Trophoblast cell (in vitro differentiated cells and primary cell): ENCODE results near the gene METTL8.
A peak's percentile ranks its signal among the peaks of the same experiment; 100 is the strongest.

Experiments used
- DNase-seq, 2 donors: peaks; one replicate each; pipeline ENCODE4 v3.0.0-alpha.2; 2016
- H2AFZ ChIP-seq: 2 replicates; pipeline ENCODE4 v1.6.1; 2013; ENCODE audit warnings: low read length, moderate library complexity, mild to moderate bottlenecking; ENCODE audit not compliant: insufficient read depth, poor library complexity
- H2AK5ac ChIP-seq: 2 replicates; pipeline ENCODE4 v1.6.1; 2013; ENCODE audit warnings: mild to moderate bottlenecking, low read length
- H2BK120ac ChIP-seq: 2 replicates; pipeline ENCODE4 v1.6.1; 2013; ENCODE audit warnings: low read length, mild to moderate bottlenecking, moderate library complexity; ENCODE audit not compliant: insufficient read depth, poor library complexity
- H2BK12ac ChIP-seq: 2 replicates; pipeline ENCODE4 v1.6.1; 2013; ENCODE audit warnings: mild to moderate bottlenecking, low read length, moderate library complexity
- H2BK5ac ChIP-seq: 2 replicates; pipeline ENCODE4 v1.6.1; 2013; ENCODE audit warnings: low read length, low read depth, moderate library complexity, mild to moderate bottlenecking; ENCODE audit not compliant: poor library complexity
- H3K14ac ChIP-seq: 2 replicates; pipeline ENCODE4 v1.6.1; 2013; ENCODE audit warnings: mild to moderate bottlenecking, low read length
- H3K18ac ChIP-seq: 2 replicates; pipeline ENCODE4 v1.6.1; 2013; ENCODE audit warnings: mild to moderate bottlenecking, low read length
- H3K23ac ChIP-seq: 2 replicates; pipeline ENCODE4 v1.6.1; 2013; ENCODE audit warnings: low read length
- H3K27ac ChIP-seq: 2 replicates; pipeline ENCODE4 v1.5.1; 2013; ENCODE audit warnings: low read depth, mild to moderate bottlenecking, inconsistent platforms, low read length, moderate library complexity
- H3K27me3 ChIP-seq: 2 replicates; pipeline ENCODE4 v1.6.1; 2013; ENCODE audit warnings: inconsistent platforms, mild to moderate bottlenecking, low read length, moderate library complexity; ENCODE audit not compliant: insufficient read depth
- H3K36me3 ChIP-seq, 2 experiments: 1 replicate in 1 of 2; 2 replicates in 1 of 2; pipeline ENCODE4 v1.6.1; 2013; ENCODE audit warnings: low read length in 2 of 2, mild to moderate bottlenecking in 2 of 2, moderate library complexity in 1 of 2; ENCODE audit not compliant: insufficient read depth in 2 of 2, control insufficient read depth in 1 of 2
- H3K4ac ChIP-seq: 2 replicates; pipeline ENCODE4 v1.6.1; 2013; ENCODE audit warnings: low read depth, mild to moderate bottlenecking, low read length, moderate library complexity
- H3K4me1 ChIP-seq, 2 experiments: 1 replicate in 1 of 2; 2 replicates in 1 of 2; pipeline ENCODE4 v1.6.1; 2013; ENCODE audit warnings: low read length in 2 of 2, mild to moderate bottlenecking in 2 of 2, moderate library complexity in 1 of 2; ENCODE audit not compliant: insufficient read depth in 2 of 2, control insufficient read depth in 1 of 2
- H3K4me2 ChIP-seq: 2 replicates; pipeline ENCODE4 v1.6.1; 2013; ENCODE audit warnings: inconsistent platforms, mild to moderate bottlenecking, low read length, moderate library complexity
- H3K4me3 ChIP-seq: 2 replicates; pipeline ENCODE4 v1.5.1; 2013; ENCODE audit warnings: mild to moderate bottlenecking, low read depth, low read length, inconsistent platforms
- H3K79me1 ChIP-seq: one replicate; pipeline ENCODE4 v1.6.1; 2013; ENCODE audit warnings: low read length
- H3K79me2 ChIP-seq: 2 replicates; pipeline ENCODE4 v1.6.1; 2013; ENCODE audit warnings: low read length, mild to moderate bottlenecking; ENCODE audit not compliant: control insufficient read depth, insufficient read depth, poor library complexity
- H3K9ac ChIP-seq: 2 replicates; pipeline ENCODE4 v1.6.1; 2013; ENCODE audit warnings: mild to moderate bottlenecking, low read length
- H3K9me3 ChIP-seq: 2 replicates; pipeline ENCODE4 v1.6.1; 2013; ENCODE audit warnings: low read depth, mild to moderate bottlenecking, control low read depth, inconsistent platforms, low read length; ENCODE audit not compliant: insufficient read depth
- H4K12ac ChIP-seq: 2 replicates; pipeline ENCODE4 v1.6.1; 2013; ENCODE audit warnings: low read depth, mild to moderate bottlenecking, low read length, moderate library complexity
- H4K8ac ChIP-seq: 2 replicates; pipeline ENCODE4 v1.6.1; 2013; ENCODE audit warnings: low read depth, mild to moderate bottlenecking, low read length, moderate library complexity
- H4K91ac ChIP-seq: one replicate; pipeline ENCODE4 v1.6.1; 2013; ENCODE audit warnings: low read depth, mild to moderate bottlenecking, low read length, moderate library complexity
- WGBS: extraction: QIAGEN DNeasy Blood & Tissue Kit; methylation state at CpG from one replicate; pipeline ENCODE4 v1.1.7; 2013; ENCODE audit warnings: missing lambda C conversion rate; ENCODE audit not compliant: insufficient read length, insufficient coverage; ENCODE audit errors: extremely low coverage; 5-methylcytosine and 5-hydroxymethylcytosine counted together

Gene METTL8

GRCh38 chr2:171281110-171281509, 152.7 kb downstream of the METTL8 start:
- H3K4ac ChIP-seq: no peak overlapping the region
- no peak overlapping the region for H2BK5ac ChIP-seq
- no peak for DNase-seq
- no peak overlapping the region for H2BK12ac ChIP-seq
- H3K14ac ChIP-seq: no peak overlapping the region
- H2AFZ ChIP-seq: no peak overlapping the region
- H4K12ac ChIP-seq: no peak overlapping the region
- H2BK120ac ChIP-seq: no peak overlapping the region
- no peaks in the 10 kb centered on the region for H3K79me1 ChIP-seq
- H3K18ac ChIP-seq: no peak overlapping the region
- H3K27ac ChIP-seq: no peak overlapping the region
- no CpG with 5 or more reads among the region's 3 CpGs for WGBS
- H3K9me3 ChIP-seq: no peaks in the 10 kb centered on the region
- H3K4me3 ChIP-seq: no peak overlapping the region
- H3K4me1 ChIP-seq: no peaks in the 10 kb centered on the region
- H3K36me3 ChIP-seq: no peaks in the 10 kb centered on the region
- no peak overlapping the region for H3K23ac ChIP-seq
- H3K27me3 ChIP-seq: no peaks in the 10 kb centered on the region
- H3K4me2 ChIP-seq: no peak overlapping the region
- peak overlapping the region; percentile 72 for H3K9ac ChIP-seq
- H4K91ac ChIP-seq: no peak overlapping the region
- H4K8ac ChIP-seq: no peak overlapping the region
- no peaks in the 10 kb centered on the region for H3K79me2 ChIP-seq
- no peak overlapping the region for H2AK5ac ChIP-seq

DNA sequence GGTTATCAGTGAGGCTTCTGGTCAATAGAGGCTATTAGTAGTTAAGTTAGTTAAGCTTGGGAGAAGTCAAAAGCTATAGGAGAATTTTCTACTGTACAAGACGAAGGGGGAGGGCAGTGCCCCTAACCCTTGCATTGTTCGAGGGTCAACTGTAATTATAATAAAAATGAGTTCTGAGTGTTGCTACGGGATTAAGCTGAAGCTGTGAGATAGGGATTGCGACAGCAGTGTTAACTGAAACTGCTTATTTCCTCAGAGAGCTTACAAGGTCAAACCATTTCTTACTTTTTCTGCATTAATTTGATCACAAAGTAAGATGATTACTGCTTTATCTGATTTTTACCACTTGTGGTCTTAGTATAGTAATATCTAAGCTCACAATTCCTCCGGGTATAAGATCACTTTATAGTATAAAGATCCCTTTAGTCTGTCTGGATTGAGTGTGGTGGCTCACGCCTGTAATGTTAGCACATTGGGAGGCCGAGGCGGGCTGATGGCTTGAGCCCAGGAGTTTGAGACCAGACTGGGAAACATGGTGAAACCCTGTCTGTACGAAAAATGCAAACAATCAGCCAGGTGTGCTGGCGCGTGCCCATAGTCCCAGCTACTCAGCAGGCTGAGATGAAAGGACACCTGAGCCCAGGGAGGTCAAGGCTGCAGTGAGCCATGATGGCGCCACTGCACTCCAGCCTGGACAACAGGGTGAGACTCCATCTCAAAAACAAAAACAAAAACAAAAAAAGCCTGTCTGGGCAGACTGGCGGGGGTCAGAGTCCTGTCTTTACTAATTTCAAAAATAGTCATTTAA, 153.6 kb downstream of the METTL8 start:
- Histone ChIP-seq H3K4me2 (no peak overlapping the region), H3K9me3 (no peaks in the 10 kb centered on the region), H3K18ac (no peak overlapping the region), H2BK120ac (no peak overlapping the region), H4K12ac (no peak overlapping the region), H3K79me2 (no peaks in the 10 kb centered on the region), H3K4ac (no peak overlapping the region), H3K4me1 (no peaks in the 10 kb centered on the region), H3K4me3 (no peak overlapping the region), H3K27ac (no peak overlapping the region), H2BK12ac (no peak overlapping the region), H3K36me3 (no peaks in the 10 kb centered on the region), H3K23ac (no peak overlapping the region), H3K79me1 (no peaks in the 10 kb centered on the region), H2AFZ (no peak overlapping the region), H4K8ac (no peak overlapping the region), H3K9ac (no peak overlapping the region), H2BK5ac (no peak overlapping the region), H3K27me3 (no peaks in the 10 kb centered on the region), H3K14ac (no peak overlapping the region), H4K91ac (no peak overlapping the region), H2AK5ac (no peak overlapping the region)
- no CpG with 5 or more reads among the region's 13 CpGs for WGBS
- DNase-seq: peak in 1 of 2 donors; percentile 12

GRCh38 chr2:171274757-171275156, 159.0 kb downstream of the METTL8 start:
- Histone ChIP-seq H2BK120ac (no peak overlapping the region), H3K9me3 (no peaks in the 10 kb centered on the region), H3K4me2 (no peak overlapping the region), H3K27ac (no peak overlapping the region), H3K27me3 (no peaks in the 10 kb centered on the region), H4K91ac (no peak overlapping the region), H2AFZ (no peak overlapping the region), H2BK5ac (no peak overlapping the region), H3K14ac (no peak overlapping the region), H3K79me1 (no peaks in the 10 kb centered on the region), H3K36me3 (no peaks in the 10 kb centered on the region), H3K23ac (no peak overlapping the region), H2BK12ac (no peak overlapping the region), H3K18ac (no peak overlapping the region), H2AK5ac (no peak overlapping the region), H3K4ac (no peak overlapping the region), H3K4me3 (no peak overlapping the region), H4K12ac (no peak overlapping the region), H3K4me1 (peaks cover 0 to 2% of the 10 kb centered on the region in 2 experiments), H3K79me2 (no peaks in the 10 kb centered on the region), H4K8ac (no peak overlapping the region), H3K9ac (no peak overlapping the region)
- WGBS: no CpG with 5 or more reads among the region's 2 CpGs
- DNase-seq: no peak

DNA sequence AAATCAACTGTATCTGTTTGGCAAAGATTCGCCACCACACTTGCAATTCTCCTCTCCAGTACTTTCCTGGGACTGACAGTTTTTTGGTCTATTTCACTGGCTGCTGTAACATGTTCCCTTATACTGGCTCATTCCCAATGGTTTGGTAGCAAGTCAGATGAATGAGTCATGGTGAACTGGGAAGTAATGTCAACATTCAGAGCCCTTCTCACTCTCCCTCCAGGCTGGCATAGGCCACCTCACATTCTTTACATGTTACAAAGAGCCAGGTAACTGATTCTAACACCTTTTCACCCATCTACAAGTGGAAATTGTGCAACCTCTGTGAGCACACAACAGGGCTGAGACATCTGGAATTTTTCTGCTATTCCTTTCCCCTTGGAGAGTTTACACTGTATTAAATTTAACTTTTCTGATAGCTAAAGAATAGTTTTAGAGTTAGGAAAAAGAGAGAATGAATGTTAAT, 161.8 kb downstream of the METTL8 start:
- Histone ChIP-seq H3K4me3 (no peak overlapping the region), H2BK120ac (no peak overlapping the region), H3K4me1 (peaks cover 0 to 2% of the 10 kb centered on the region in 2 experiments), H3K79me2 (no peaks in the 10 kb centered on the region), H3K18ac (no peak overlapping the region), H4K91ac (no peak overlapping the region), H3K27ac (no peak overlapping the region), H3K14ac (no peak overlapping the region), H2AFZ (no peak overlapping the region), H3K23ac (no peak overlapping the region), H3K27me3 (no peaks in the 10 kb centered on the region), H2AK5ac (no peak overlapping the region), H2BK5ac (no peak overlapping the region), H2BK12ac (no peak overlapping the region), H3K4ac (no peak overlapping the region), H3K9me3 (no peaks in the 10 kb centered on the region), H3K79me1 (no peaks in the 10 kb centered on the region), H4K8ac (no peak overlapping the region), H3K9ac (no peak overlapping the region), H3K4me2 (no peak overlapping the region), H3K36me3 (no peaks in the 10 kb centered on the region), H4K12ac (no peak overlapping the region)
- no CpG with 5 or more reads among the region's 1 CpG for WGBS
- DNase-seq: peak; percentile 93 to 97
